HEK293 (cell line): ENCODE measurements around the gene PDCD4.

Experiments used
- CTCF ChIA-PET: fragments of 350-600 bp; formaldehyde crosslinking; extraction: SDS; loops from one replicate; lab custom pipeline; 2021; ENCODE audit warnings: antibody characterized with exemption; lab: Yijun Ruan, JAX
- POLR2A ChIA-PET: fragments of 300-600 bp; formaldehyde crosslinking; extraction: SDS; loops from one replicate; lab custom pipeline; 2020; ENCODE audit warnings: antibody characterized with exemption, inconsistent platforms; lab: Yijun Ruan, JAX
- H3K27ac ChIP-seq: fragments of 200-500 bp; sonication (Bioruptor generic); 2 replicates; pipeline ENCODE4 v1.5.1; 2014; ENCODE audit warnings: low read depth, low read length, control low read depth, inconsistent platforms; ENCODE audit errors: extremely low read depth
- H3K36me3 ChIP-seq, 2 experiments: fragments of 200-500 bp in 1 of 2; sonication (Bioruptor generic) in 1 of 2; 1 replicate in 1 of 2; 2 replicates in 1 of 2; pipeline ENCODE4 v1.5.1; 2014 to 2017; ENCODE audit warnings: inconsistent platforms in 2 of 2, low read length in 2 of 2; ENCODE audit not compliant: control insufficient read depth in 2 of 2, insufficient read depth in 1 of 2
- H3K4me1 ChIP-seq: fragments of 200-500 bp; sonication (Bioruptor generic); 2 replicates; pipeline ENCODE4 v1.5.1; 2014; ENCODE audit warnings: mild to moderate bottlenecking, low read length, inconsistent platforms; ENCODE audit not compliant: control insufficient read depth, insufficient read depth
- H3K4me3 ChIP-seq: 2 replicates; pipeline ENCODE4 v1.5.1; 2011; ENCODE audit warnings: low read depth, mild to moderate bottlenecking, control low read depth, low read length, moderate library complexity
- H3K9me3 ChIP-seq: fragments of 200-500 bp; sonication (Bioruptor generic); 2 replicates; pipeline ENCODE4 v1.5.1; 2014; ENCODE audit warnings: low read depth, low read length, inconsistent platforms; ENCODE audit not compliant: control insufficient read depth, insufficient read depth
- EGR2 ChIP-seq: fragments of 450-650 bp; formaldehyde crosslinking; IDR thresholded peaks from 2 replicates; pipeline ENCODE4 v1.5.1; 2016; ENCODE audit warnings: low read depth, missing biosample characterization, missing genetic modification characterization
- GLIS1 ChIP-seq: fragments of 450-650 bp; formaldehyde crosslinking; IDR thresholded peaks from 2 replicates; pipeline ENCODE4 v1.5.1; 2016; ENCODE audit warnings: missing biosample characterization, missing genetic modification characterization
- IKZF3 ChIP-seq: fragments of 450-650 bp; IDR thresholded peaks from 2 replicates; pipeline ENCODE4 v1.5.0; 2018; ENCODE audit warnings: missing biosample characterization, mild to moderate bottlenecking, missing genetic modification characterization, moderate library complexity
- KLF10 ChIP-seq: fragments of 450-650 bp; IDR thresholded peaks from 2 replicates; pipeline ENCODE4 v1.5.1; 2018; ENCODE audit warnings: missing biosample characterization, mild to moderate bottlenecking, missing genetic modification characterization
- KLF7 ChIP-seq: fragments of 450-650 bp; formaldehyde crosslinking; IDR thresholded peaks from 2 replicates; pipeline ENCODE4 v1.5.1; 2016; ENCODE audit warnings: missing biosample characterization, missing genetic modification characterization, borderline replicate concordance
- KLF8 ChIP-seq: fragments of 450-650 bp; formaldehyde crosslinking; IDR thresholded peaks from 2 replicates; pipeline ENCODE4 v1.5.1; 2016; ENCODE audit warnings: missing biosample characterization, missing genetic modification characterization
- KLF9 ChIP-seq: fragments of 450-650 bp; formaldehyde crosslinking; IDR thresholded peaks from 2 replicates; pipeline ENCODE4 v1.5.1; 2016; ENCODE audit warnings: missing biosample characterization, missing genetic modification characterization, low read depth
- PATZ1 ChIP-seq: fragments of 450-650 bp; formaldehyde crosslinking; IDR thresholded peaks from 2 replicates; pipeline ENCODE4 v1.5.1; 2016; ENCODE audit warnings: missing biosample characterization, missing genetic modification characterization
- PRDM4 ChIP-seq: fragments of 450-650 bp; formaldehyde crosslinking; IDR thresholded peaks from 2 replicates; pipeline ENCODE4 v1.5.1; 2017; ENCODE audit warnings: missing biosample characterization, missing genetic modification characterization
- SCRT2 ChIP-seq: fragments of 450-650 bp; formaldehyde crosslinking; IDR thresholded peaks from 2 replicates; pipeline ENCODE4 v1.5.1; 2016; ENCODE audit warnings: missing biosample characterization, missing genetic modification characterization
- SP3 ChIP-seq: fragments of 450-650 bp; formaldehyde crosslinking; IDR thresholded peaks from 2 replicates; pipeline ENCODE4 v1.5.1; 2016; ENCODE audit warnings: missing biosample characterization, missing genetic modification characterization
- ZBTB17 ChIP-seq: fragments of 450-650 bp; formaldehyde crosslinking; IDR thresholded peaks from 2 replicates; pipeline ENCODE4 v1.5.1; 2016; ENCODE audit warnings: missing biosample characterization, missing genetic modification characterization
- ZBTB44 ChIP-seq: fragments of 450-650 bp; IDR thresholded peaks from 2 replicates; pipeline ENCODE4 v1.5.1; 2018; ENCODE audit warnings: missing biosample characterization, mild to moderate bottlenecking, missing genetic modification characterization
- ZBTB48 ChIP-seq: fragments of 450-650 bp; formaldehyde crosslinking; IDR thresholded peaks from 2 replicates; pipeline ENCODE4 v1.5.1; 2016; ENCODE audit warnings: missing biosample characterization, missing genetic modification characterization
- ZFP69B ChIP-seq: fragments of 450-650 bp; formaldehyde crosslinking; IDR thresholded peaks from 2 replicates; pipeline ENCODE4 v1.5.1; 2016; ENCODE audit warnings: missing biosample characterization, missing genetic modification characterization
- ZNF221 ChIP-seq: fragments of 450-650 bp; formaldehyde crosslinking; IDR thresholded peaks from 2 replicates; pipeline ENCODE4 v1.5.1; 2017; ENCODE audit warnings: missing biosample characterization, missing genetic modification characterization, borderline replicate concordance
- ZNF324 ChIP-seq: fragments of 450-650 bp; formaldehyde crosslinking; IDR thresholded peaks from 2 replicates; pipeline ENCODE4 v1.5.1; 2016; ENCODE audit warnings: missing biosample characterization, missing genetic modification characterization
- ZNF398 ChIP-seq: fragments of 450-650 bp; formaldehyde crosslinking; IDR thresholded peaks from 2 replicates; pipeline ENCODE4 v1.5.1; 2017; ENCODE audit warnings: missing biosample characterization, missing genetic modification characterization
- ZNF501 ChIP-seq: fragments of 450-650 bp; formaldehyde crosslinking; IDR thresholded peaks from 2 replicates; pipeline ENCODE4 v1.5.1; 2016; ENCODE audit warnings: missing biosample characterization, missing genetic modification characterization
- ZNF548 ChIP-seq: fragments of 450-650 bp; formaldehyde crosslinking; IDR thresholded peaks from 2 replicates; pipeline ENCODE4 v1.5.1; 2016; ENCODE audit warnings: missing biosample characterization, missing genetic modification characterization
- ZNF561 ChIP-seq: fragments of 450-650 bp; IDR thresholded peaks from 2 replicates; pipeline ENCODE4 v1.5.1; 2018; ENCODE audit warnings: missing biosample characterization, missing genetic modification characterization, borderline replicate concordance
- ZNF580 ChIP-seq: fragments of 450-650 bp; formaldehyde crosslinking; IDR thresholded peaks from 2 replicates; pipeline ENCODE4 v1.5.1; 2016; ENCODE audit warnings: missing biosample characterization, missing genetic modification characterization
- ZNF585B ChIP-seq: fragments of 450-650 bp; formaldehyde crosslinking; IDR thresholded peaks from 2 replicates; pipeline ENCODE4 v1.5.1; 2016; ENCODE audit warnings: missing biosample characterization, missing genetic modification characterization
- ZNF610 ChIP-seq: fragments of 450-650 bp; formaldehyde crosslinking; IDR thresholded peaks from 2 replicates; pipeline ENCODE4 v1.5.1; 2016; ENCODE audit warnings: missing biosample characterization, missing genetic modification characterization, borderline replicate concordance
- ZNF623 ChIP-seq: fragments of 450-650 bp; formaldehyde crosslinking; IDR thresholded peaks from 2 replicates; pipeline ENCODE4 v1.5.1; 2016; ENCODE audit warnings: missing biosample characterization, missing genetic modification characterization
- ZNF629 ChIP-seq: fragments of 450-650 bp; formaldehyde crosslinking; IDR thresholded peaks from 2 replicates; pipeline ENCODE4 v1.5.1; 2017; ENCODE audit warnings: missing biosample characterization, missing genetic modification characterization
- ZNF660 ChIP-seq: fragments of 450-650 bp; IDR thresholded peaks from 2 replicates; pipeline ENCODE4 v1.5.1; 2018; ENCODE audit warnings: missing biosample characterization, mild to moderate bottlenecking, missing genetic modification characterization
- ZNF76 ChIP-seq: fragments of 450-650 bp; formaldehyde crosslinking; IDR thresholded peaks from 2 replicates; pipeline ENCODE4; 2016; ENCODE audit warnings: low read depth, missing biosample characterization, missing genetic modification characterization, borderline replicate concordance
- ZNF843 ChIP-seq: fragments of 450-650 bp; formaldehyde crosslinking; IDR thresholded peaks from 2 replicates; pipeline ENCODE4 v1.5.1; 2016; ENCODE audit warnings: missing biosample characterization, missing genetic modification characterization

The PDCD4 gene

GRCh38 chr10:110871298-110872084 is at the start of gene PDCD4:
PDCD4 (plus strand) TSS chr10:110871928; CDS start chr10:110876028, 4,100 bp downstream.
- H3K4me1 ChIP-seq, result peaks cover 15% of the 10 kb centered on the region
- H3K9me3 ChIP-seq, result no peaks in the 10 kb centered on the region
- POLR2A ChIA-PET, result interaction anchor here (0.6 to 1.3 kb wide), 11 partner anchors 9 to 264 kb away, joined by 3 to 26 read pairs (median 5); partner anchors contain the start of genes BBIP1 and SHOC2
- peak within 1 kb of the TSS; percentile 84 for H3K4me3 ChIP-seq
- peaks cover 6 to 9% of the 10 kb centered on the region in 2 experiments for H3K36me3 ChIP-seq
- H3K27ac ChIP-seq, result peak within 1 kb of the TSS; percentile 84
- CTCF ChIA-PET, result interaction anchor here (0.7 to 1.0 kb wide), 3 partner anchors 14 to 24 kb away, joined by 3 to 5 read pairs (median 3); no protein-coding TSS in a partner anchor
- peak; percentile 24; the same call in 1 of the 2 replicates for TF ChIP-seq ZNF580 (tag by site-specific recombination)
- TF ChIP-seq ZNF660, result peak; percentile 35
- TF ChIP-seq KLF10, result peak; percentile 62; the same call in 1 of the 2 replicates
- peak; percentile 48 for TF ChIP-seq KLF8
- TF ChIP-seq IKZF3 (tag by site-specific recombination), result peak; percentile 100
- TF ChIP-seq EGR2 (tag by site-specific recombination), result no peak; the same call in 1 of the 2 replicates
- TF ChIP-seq ZNF585B (tag by site-specific recombination), result no peak
- TF ChIP-seq ZNF629 (tag by site-specific recombination), result 0 out of 2 replicates have a peak, but pooled peaks have one; percentile 46
- peak; percentile 86 for TF ChIP-seq ZNF76 (tag by site-specific recombination)
- TF ChIP-seq ZBTB44 (tag by site-specific recombination), result no peak
- TF ChIP-seq ZNF324 (tag by site-specific recombination), result 0 out of 2 replicates have a peak, but pooled peaks have one; percentile 34
- peak; percentile 27; the same call in 1 of the 2 replicates for TF ChIP-seq ZNF610 (tag by site-specific recombination)
- TF ChIP-seq PATZ1, result peak; percentile 91
- TF ChIP-seq ZFP69B, result peak; percentile 54; the same call in 1 of the 2 replicates
- no peak for TF ChIP-seq ZNF548 (tag by site-specific recombination)
- no peak for TF ChIP-seq ZNF221 (tag by site-specific recombination)
- TF ChIP-seq ZNF843 (tag by site-specific recombination), result peak; percentile 46
- TF ChIP-seq GLIS1 (tag by site-specific recombination), result peak; percentile 44
- TF ChIP-seq PRDM4, result peak; percentile 82
- TF ChIP-seq ZNF398 (tag by site-specific recombination), result peak; percentile 98
- TF ChIP-seq ZNF501 (tag by site-specific recombination), result peak; percentile 44; the same call in 1 of the 2 replicates
- TF ChIP-seq ZBTB48 (tag by site-specific recombination), result peak; percentile 91
- TF ChIP-seq ZNF561, result 0 out of 2 replicates have a peak, but pooled peaks have one; percentile 20
- no peak for TF ChIP-seq SCRT2 (tag by site-specific recombination)
- 0 out of 2 replicates have a peak, but pooled peaks have one; percentile 25 for TF ChIP-seq KLF7 (tag by site-specific recombination)
- no peak for TF ChIP-seq ZNF623 (tag by site-specific recombination)
- TF ChIP-seq SP3 (tag by site-specific recombination), result peak; percentile 73
- peak; percentile 50; the same call in 1 of the 2 replicates for TF ChIP-seq ZBTB17 (tag by site-specific recombination)
- TF ChIP-seq KLF9 (tag by site-specific recombination), result peak; percentile 83
